K562 (cell line): ENCODE measurements around the gene NR1H2. TPM values are rescaled to one million over a fixed set of nuclear protein-coding genes. Genes with fewer than 3 reads are reported as not detected.

Experiments
- CBX3 ChIP-seq, 2 experiments: IDR thresholded peaks; 1 replicate in 1 of 2; 2 replicates in 1 of 2; pipeline ENCODE4 v1.6.1; 2012; ENCODE audit warnings: inconsistent platforms in 2 of 2, low read length in 2 of 2, borderline replicate concordance in 1 of 2, control low read depth in 1 of 2
- CHAMP1 ChIP-seq: fragments of 450-650 bp; IDR thresholded peaks from 2 replicates; pipeline ENCODE4 v1.6.1; 2016; ENCODE audit warnings: mild to moderate bottlenecking
- DACH1 ChIP-seq: fragments of 450-650 bp; IDR thresholded peaks from 2 replicates; pipeline ENCODE4 v1.6.1; 2018; ENCODE audit not compliant: partially characterized antibody
- EGR1 ChIP-seq: fragments of 450-650 bp; conservative IDR thresholded peaks from 2 replicates; pipeline ENCODE4 v1.6.1; 2017; ENCODE audit warnings: mild to moderate bottlenecking
- FOS ChIP-seq: IDR thresholded peaks from 3 replicates; pipeline ENCODE4 v1.6.1; 2011; ENCODE audit not compliant: insufficient read length; ENCODE audit errors: extremely low read depth
- KHSRP ChIP-seq: fragments of 450-650 bp; IDR thresholded peaks from 2 replicates; pipeline ENCODE4 v1.6.1; 2017
- KLF10 ChIP-seq: fragments of 250-450 bp; sonication (Bioruptor Pico); IDR thresholded peaks from 2 replicates; pipeline ENCODE4 v1.6.1; 2021; ENCODE audit warnings: matching md5 sums
- RFX5 ChIP-seq: IDR thresholded peaks from 2 replicates; pipeline ENCODE4 v1.6.1; 2011; ENCODE audit warnings: low read depth, mild to moderate bottlenecking, improper control_type of control experiment, low read length
- RHOXF2B ChIP-seq: fragments of 250-450 bp; sonication (Bioruptor Pico); conservative IDR thresholded peaks from 2 replicates; pipeline ENCODE4 v1.5.1; 2021
- SMAD3 ChIP-seq: fragments of 450-650 bp; formaldehyde crosslinking; conservative IDR thresholded peaks from 2 replicates; pipeline ENCODE4 v1.4.0; 2020; ENCODE audit warnings: mild to moderate bottlenecking
- TAF9B ChIP-seq: fragments of 450-650 bp; IDR thresholded peaks from 2 replicates; pipeline ENCODE4 v1.6.1; 2018; ENCODE audit warnings: mild to moderate bottlenecking; ENCODE audit not compliant: partially characterized antibody
- TEAD2 ChIP-seq: fragments of 450-650 bp; IDR thresholded peaks from 2 replicates; pipeline ENCODE4 v1.6.1; 2016; ENCODE audit warnings: missing genetic modification characterization, control low read depth, missing compliant biosample characterization
- XRCC3 ChIP-seq: fragments of 450-650 bp; IDR thresholded peaks from 2 replicates; pipeline ENCODE4 v1.6.1; 2017; ENCODE audit warnings: mild to moderate bottlenecking, moderate library complexity
- ZBED1 ChIP-seq: IDR thresholded peaks from 2 replicates; pipeline ENCODE4 v1.6.1; 2014
- ZFP36 ChIP-seq: fragments of 150-350 bp; IDR thresholded peaks from 2 replicates; pipeline ENCODE4 v1.6.1; 2018; ENCODE audit warnings: low read length, low read depth; ENCODE audit not compliant: partially characterized antibody
- ZNF398 ChIP-seq: fragments of 250-450 bp; sonication (Bioruptor Pico); IDR thresholded peaks from 2 replicates; pipeline ENCODE4 v1.8.0; 2021; ENCODE audit warnings: moderate library complexity, mild to moderate bottlenecking, inconsistent platforms
- ZNF766 ChIP-seq: fragments of 200-800 bp; sonication (Bioruptor generic); conservative IDR thresholded peaks from 2 replicates; pipeline ENCODE4 v1.6.1; 2016; ENCODE audit warnings: missing genetic modification characterization, missing compliant biosample characterization
- ZZZ3 ChIP-seq: fragments of 450-650 bp; IDR thresholded peaks from 2 replicates; pipeline ENCODE4 v1.6.1; 2016; ENCODE audit warnings: antibody characterized with exemption, mild to moderate bottlenecking, moderate library complexity
- polyA plus RNA-seq, 8 experiments: library from polyadenylated mRNA; depleted of rRNA in 4 of 8; stranded (reverse) in 5 of 8; unstranded in 3 of 8; fragments of >200 nt; fragmentation: Nextera tagmentation in 2 of 8; fragmentation: Illumina TruSeq in 1 of 8; extraction: Ambion mirVana in 2 of 8; extraction: Trizol in 1 of 8; gene quantifications; 2 replicates each; pipeline versions ENCODE4 v1.2.1 to v1.2.3, GENCODE V29; 2011 to 2014; ENCODE audit warnings: inconsistent platforms in 1 of 8, missing spikeins in 1 of 8
- total RNA-seq, 7 experiments: library from RNA; depleted of rRNA in 6 of 7; stranded (reverse); fragments of >200 nt in 6 of 7; fragmentation: Illumina TruSeq in 2 of 7; extraction: Trizol in 2 of 7; gene quantifications; 2 replicates each; pipeline versions ENCODE4 v1.2.1 to v1.2.3, GENCODE V29; 2011 to 2021; ENCODE audit warnings: low replicate concordance in 1 of 7
- TF ChIP-seq, protein P1 (sequence below): fragments of 200-400 bp; formaldehyde crosslinking; IDR thresholded peaks from 2 replicates; pipeline ENCODE4 v1.6.1; 2017; ENCODE audit warnings: mild to moderate bottlenecking, low read depth, low read length, moderate library complexity
- TF ChIP-seq, protein P2 (sequence below): fragments of 250-450 bp; sonication (Bioruptor Pico); IDR thresholded peaks from 2 replicates; pipeline ENCODE4 v1.4.0; 2020
- TF ChIP-seq, protein P3 (sequence below): sonication (generic); formaldehyde crosslinking; IDR thresholded peaks from 2 replicates; pipeline ENCODE4 v1.8.0; 2022; ENCODE audit warnings: mild to moderate bottlenecking, missing genetic modification reagents

The NR1H2 gene
- total and polyA plus RNA-seq, 9 of the 15 experiments (the other 6 are each of a cell fraction or from before 2014, with no cell fraction given): 0.11 to 73.8 (median 24.0) TPM

GRCh38 chr19:50383852-50384684, 7.8 kb downstream of the NR1H2 start, which contains the start of gene POLD1 (continued):
- TF ChIP-seq KLF10 (peak; percentile 79), RFX5 (no peak), EGR1 (peak; percentile 93), RHOXF2B (CRISPR knock-in tag) (0 out of 2 replicates have a peak, but pooled peaks have one; percentile 47), SMAD3 (CRISPR knock-in tag) (0 out of 2 replicates have a peak, but pooled peaks have one; percentile 16), CBX3 (IDR thresholded peaks at IDR 0.05; ENCODE audit: borderline replicate concordance in 1 of 2, low read length in 2 of 2) (no peak), KHSRP (no peak), DACH1 (no peak), ZBED1 (0 out of 2 replicates have a peak, but pooled peaks have one; percentile 76), CHAMP1 (no peak), ZFP36 (no peak), ZNF398 (CRISPR knock-in tag) (no peak), TEAD2 (no peak), XRCC3 (no peak), ZNF766 (CRISPR knock-in tag) (no peak), FOS (no peak), ZZZ3 (no peak), TAF9B (no peak)
- TF ChIP-seq, protein P1, sequence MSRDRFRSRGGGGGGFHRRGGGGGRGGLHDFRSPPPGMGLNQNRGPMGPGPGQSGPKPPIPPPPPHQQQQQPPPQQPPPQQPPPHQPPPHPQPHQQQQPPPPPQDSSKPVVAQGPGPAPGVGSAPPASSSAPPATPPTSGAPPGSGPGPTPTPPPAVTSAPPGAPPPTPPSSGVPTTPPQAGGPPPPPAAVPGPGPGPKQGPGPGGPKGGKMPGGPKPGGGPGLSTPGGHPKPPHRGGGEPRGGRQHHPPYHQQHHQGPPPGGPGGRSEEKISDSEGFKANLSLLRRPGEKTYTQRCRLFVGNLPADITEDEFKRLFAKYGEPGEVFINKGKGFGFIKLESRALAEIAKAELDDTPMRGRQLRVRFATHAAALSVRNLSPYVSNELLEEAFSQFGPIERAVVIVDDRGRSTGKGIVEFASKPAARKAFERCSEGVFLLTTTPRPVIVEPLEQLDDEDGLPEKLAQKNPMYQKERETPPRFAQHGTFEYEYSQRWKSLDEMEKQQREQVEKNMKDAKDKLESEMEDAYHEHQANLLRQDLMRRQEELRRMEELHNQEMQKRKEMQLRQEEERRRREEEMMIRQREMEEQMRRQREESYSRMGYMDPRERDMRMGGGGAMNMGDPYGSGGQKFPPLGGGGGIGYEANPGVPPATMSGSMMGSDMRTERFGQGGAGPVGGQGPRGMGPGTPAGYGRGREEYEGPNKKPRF: no peak
- TF ChIP-seq, protein P2, sequence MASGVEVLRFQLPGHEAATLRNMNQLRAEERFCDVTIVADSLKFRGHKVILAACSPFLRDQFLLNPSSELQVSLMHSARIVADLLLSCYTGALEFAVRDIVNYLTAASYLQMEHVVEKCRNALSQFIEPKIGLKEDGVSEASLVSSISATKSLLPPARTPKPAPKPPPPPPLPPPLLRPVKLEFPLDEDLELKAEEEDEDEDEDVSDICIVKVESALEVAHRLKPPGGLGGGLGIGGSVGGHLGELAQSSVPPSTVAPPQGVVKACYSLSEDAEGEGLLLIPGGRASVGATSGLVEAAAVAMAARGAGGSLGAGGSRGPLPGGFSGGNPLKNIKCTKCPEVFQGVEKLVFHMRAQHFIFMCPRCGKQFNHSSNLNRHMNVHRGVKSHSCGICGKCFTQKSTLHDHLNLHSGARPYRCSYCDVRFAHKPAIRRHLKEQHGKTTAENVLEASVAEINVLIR (CRISPR knock-in tag): peak; percentile 5; the same call in 1 of the 2 replicates
- TF ChIP-seq, protein P3, sequence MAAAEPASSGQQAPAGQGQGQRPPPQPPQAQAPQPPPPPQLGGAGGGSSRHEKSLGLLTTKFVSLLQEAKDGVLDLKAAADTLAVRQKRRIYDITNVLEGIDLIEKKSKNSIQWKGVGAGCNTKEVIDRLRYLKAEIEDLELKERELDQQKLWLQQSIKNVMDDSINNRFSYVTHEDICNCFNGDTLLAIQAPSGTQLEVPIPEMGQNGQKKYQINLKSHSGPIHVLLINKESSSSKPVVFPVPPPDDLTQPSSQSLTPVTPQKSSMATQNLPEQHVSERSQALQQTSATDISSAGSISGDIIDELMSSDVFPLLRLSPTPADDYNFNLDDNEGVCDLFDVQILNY: peak; percentile 58; the same call in 1 of the 2 replicates
